ENCODE results near the gene OST4. TPM values are rescaled to one million over a fixed set of nuclear protein-coding genes. Genes with fewer than 3 reads are reported as not detected.

OST4 gene
- total RNA-seq, 1 donor from 2014 or later = 248 TPM

DNA sequence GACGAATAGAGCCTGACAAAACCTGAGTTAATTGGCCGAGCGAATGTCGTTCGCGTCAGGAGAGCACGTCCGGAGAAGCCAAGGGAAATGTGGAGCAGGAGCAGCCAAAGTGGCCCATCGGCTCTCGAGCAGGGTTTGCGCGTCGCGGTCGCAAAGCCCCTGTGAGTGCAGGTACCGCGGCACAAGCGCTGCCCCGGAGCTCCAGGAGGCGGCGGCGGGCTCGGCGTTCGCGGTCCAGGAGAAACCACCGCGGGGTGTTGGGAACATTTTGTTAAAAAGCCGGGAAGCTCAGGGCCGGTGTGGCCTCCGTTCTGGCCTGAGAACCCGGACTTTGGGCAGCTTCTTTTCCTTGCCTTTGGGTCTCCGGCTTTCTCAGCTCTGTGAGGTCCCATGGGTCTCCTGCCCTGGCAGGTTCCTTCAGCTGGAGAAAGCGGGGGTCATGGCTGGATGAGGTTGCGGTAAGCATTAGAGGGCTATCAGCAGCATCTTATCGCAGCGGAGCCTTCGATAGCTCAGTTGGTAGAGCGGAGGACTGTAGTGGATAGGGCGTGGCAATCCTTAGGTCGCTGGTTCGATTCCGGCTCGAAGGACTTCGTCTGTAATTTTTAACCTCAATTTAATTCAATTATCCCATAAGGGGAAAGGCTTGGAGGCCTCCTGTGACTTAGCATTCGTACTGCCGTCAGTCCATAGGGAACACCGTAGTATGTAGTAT, 21.0 kb downstream of the OST4 start:
- peak overlapping the region; percentile 78 for H3K27ac ChIP-seq
- intact Hi-C loops (cut with DNase I) = no loop called here
- peak overlapping the region; percentile 85 for H3K4me3 ChIP-seq
- ATAC-seq (peak; percentile 79), DNase-seq (peak; percentile 89)
- no peaks in the 10 kb centered on the region for H3K27me3 ChIP-seq
- H3K36me3 ChIP-seq = peaks cover 23% of the 10 kb centered on the region
- H3K9me3 ChIP-seq = no peaks in the 10 kb centered on the region
- TF ChIP-seq, protein P1, sequence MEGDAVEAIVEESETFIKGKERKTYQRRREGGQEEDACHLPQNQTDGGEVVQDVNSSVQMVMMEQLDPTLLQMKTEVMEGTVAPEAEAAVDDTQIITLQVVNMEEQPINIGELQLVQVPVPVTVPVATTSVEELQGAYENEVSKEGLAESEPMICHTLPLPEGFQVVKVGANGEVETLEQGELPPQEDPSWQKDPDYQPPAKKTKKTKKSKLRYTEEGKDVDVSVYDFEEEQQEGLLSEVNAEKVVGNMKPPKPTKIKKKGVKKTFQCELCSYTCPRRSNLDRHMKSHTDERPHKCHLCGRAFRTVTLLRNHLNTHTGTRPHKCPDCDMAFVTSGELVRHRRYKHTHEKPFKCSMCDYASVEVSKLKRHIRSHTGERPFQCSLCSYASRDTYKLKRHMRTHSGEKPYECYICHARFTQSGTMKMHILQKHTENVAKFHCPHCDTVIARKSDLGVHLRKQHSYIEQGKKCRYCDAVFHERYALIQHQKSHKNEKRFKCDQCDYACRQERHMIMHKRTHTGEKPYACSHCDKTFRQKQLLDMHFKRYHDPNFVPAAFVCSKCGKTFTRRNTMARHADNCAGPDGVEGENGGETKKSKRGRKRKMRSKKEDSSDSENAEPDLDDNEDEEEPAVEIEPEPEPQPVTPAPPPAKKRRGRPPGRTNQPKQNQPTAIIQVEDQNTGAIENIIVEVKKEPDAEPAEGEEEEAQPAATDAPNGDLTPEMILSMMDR (IDR thresholded peaks at IDR 0.05) = peak; percentile 46
- H3K4me1 ChIP-seq = peaks cover 13% of the 10 kb centered on the region

DNA sequence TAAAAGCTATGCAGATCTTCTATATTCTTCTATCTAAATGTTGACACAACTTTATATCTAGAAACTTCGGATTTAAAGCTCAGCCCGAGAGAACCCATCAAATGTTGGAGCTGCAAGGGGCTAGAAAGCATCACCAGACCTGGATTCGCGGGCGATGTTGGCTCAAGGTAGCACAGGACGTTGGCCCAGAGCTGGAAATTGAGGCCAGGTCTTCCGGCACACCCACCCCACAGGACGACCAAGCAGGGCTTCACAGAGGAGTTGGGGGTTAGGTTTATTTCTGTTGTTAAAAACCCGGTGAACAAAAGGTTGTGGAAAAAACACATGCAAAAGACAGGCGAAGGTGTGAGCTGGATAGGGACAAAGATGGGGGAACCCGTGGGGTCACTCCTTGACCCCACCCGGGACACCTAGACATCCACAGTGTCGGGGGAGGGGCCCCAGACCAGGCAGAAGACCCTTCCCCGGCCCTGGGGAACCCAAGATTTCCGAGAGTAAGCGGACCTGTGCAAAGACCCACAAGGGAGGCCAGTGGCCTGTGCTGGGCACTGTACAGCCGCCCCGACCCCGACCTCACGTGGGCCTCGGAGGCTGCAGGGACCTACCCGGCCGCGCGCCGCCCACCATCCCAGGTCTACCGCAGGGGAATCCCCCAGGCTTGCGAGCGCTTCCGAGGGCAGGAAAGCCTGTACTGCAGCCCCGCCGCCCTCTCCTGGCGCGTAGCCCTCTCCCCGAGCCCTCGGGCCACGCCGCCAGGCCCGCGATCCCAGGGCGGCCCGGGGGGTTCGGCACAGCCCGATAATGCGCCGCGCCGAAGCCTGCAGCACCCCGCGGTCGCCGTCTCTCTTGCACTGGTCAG, 21.8 kb downstream of the OST4 start:
- DNase-seq = peak; percentile 82
- Histone ChIP-seq H3K27me3 (no peaks in the 10 kb centered on the region), H3K4me1 (peaks cover 13% of the 10 kb centered on the region), H3K4me3 (peak overlapping the region; percentile 85), H3K27ac (peak overlapping the region; percentile 78), H3K36me3 (peaks cover 15% of the 10 kb centered on the region), H3K9me3 (no peaks in the 10 kb centered on the region)
- peak; percentile 40 for ATAC-seq
- intact Hi-C loops (cut with DNase I) = no loop called here
- TF ChIP-seq, protein P1 (IDR thresholded peaks at IDR 0.05) = no peak

DNA sequence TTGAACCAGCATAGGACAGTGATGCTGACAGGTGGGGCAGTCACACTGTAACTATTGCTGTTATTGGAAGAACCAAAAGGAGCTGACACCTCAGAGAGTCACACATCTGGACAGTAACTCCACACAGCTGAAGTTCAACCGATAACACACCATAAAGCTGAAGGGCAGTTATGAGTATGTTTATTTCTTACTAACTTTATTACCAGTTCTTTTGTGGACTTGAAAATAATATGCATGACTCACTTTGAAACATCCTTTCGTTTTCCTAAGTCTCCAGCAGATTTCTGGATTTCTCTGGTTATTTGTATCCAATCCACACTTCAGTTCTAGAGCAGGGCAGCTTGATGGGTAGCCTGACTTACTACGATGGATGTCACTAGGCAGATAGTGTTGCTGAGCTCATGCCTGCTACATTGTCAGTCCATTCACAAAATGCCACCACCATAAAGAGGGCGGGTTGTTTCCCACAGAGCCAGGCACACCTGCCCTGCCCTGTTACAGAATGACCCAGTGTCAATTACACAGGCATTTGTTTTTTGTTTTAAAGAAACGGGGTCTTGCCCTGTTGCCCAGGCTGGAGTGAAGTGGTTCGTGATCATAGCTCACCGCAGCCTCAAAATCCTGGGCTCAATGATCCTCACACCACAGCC, 28.3 kb downstream of the OST4 start:
- no peaks in the 10 kb centered on the region for H3K4me1 ChIP-seq
- no peak overlapping the region for H3K4me3 ChIP-seq
- no peaks in the 10 kb centered on the region for H3K27me3 ChIP-seq
- intact Hi-C loops (cut with DNase I) = no loop called here
- peaks cover 35% of the 10 kb centered on the region for H3K36me3 ChIP-seq
- H3K27ac ChIP-seq = no peak overlapping the region
- TF ChIP-seq, protein P1 (IDR thresholded peaks at IDR 0.05) = no peak
- DNase-seq (no peak), ATAC-seq (no peak)
- H3K9me3 ChIP-seq = no peaks in the 10 kb centered on the region

DNA sequence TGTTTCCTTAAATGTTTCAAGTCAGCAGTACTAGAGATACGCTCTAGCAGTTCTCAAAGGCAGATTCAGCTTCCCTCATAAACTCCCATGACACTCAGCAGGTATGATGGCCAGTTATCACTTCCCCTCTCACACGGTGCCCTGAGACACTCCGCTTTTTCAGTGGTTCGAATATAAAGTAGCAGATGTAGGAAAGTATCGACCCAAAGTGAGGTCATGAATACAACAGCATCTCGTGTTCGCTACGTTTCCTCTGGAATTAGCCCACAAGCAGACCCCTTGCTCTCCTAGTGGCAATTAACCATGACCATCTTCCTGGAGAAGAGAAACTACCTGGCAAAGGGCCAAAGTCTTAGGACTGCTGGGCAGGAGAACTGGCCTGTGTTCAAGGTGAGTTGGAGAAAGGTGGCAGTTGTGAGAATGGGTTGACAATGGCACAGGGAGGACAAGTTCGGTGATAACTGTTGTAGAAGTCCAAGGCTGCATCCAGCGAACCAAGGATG, 29.2 kb downstream of the OST4 start:
- no peak overlapping the region for H3K27ac ChIP-seq
- H3K4me3 ChIP-seq = no peak overlapping the region
- TF ChIP-seq, protein P1 (IDR thresholded peaks at IDR 0.05) = no peak
- ATAC-seq = no peak
- intact Hi-C loops (cut with DNase I) = no loop called here
- no peaks in the 10 kb centered on the region for H3K4me1 ChIP-seq
- no peaks in the 10 kb centered on the region for H3K27me3 ChIP-seq
- peaks cover 44% of the 10 kb centered on the region for H3K36me3 ChIP-seq
- no peak for DNase-seq
- no peaks in the 10 kb centered on the region for H3K9me3 ChIP-seq

DNA sequence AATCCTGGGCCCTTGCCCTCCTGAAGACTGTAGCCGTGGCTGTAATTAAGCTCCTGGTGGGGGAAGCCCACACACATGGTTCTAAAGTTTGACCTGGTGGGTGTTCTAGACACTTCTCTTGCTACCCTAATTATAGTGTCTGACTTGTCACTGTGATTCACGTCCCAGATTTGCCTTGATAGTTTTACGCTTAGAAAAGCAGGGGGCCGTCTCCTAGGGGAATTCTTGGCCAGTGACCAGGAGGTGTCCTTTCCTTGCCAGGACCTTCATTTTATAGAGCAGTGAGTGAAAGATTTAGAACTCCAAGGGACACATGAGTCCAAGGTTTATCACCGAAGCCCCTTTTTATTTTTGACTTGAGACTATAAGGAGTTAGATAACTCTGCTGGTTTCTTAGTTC, 29.7 kb downstream of the OST4 start:
- TF ChIP-seq, protein P1 (IDR thresholded peaks at IDR 0.05) = no peak
- no peak overlapping the region for H3K4me3 ChIP-seq
- peaks cover 48% of the 10 kb centered on the region for H3K36me3 ChIP-seq
- ATAC-seq = no peak
- intact Hi-C loops (cut with DNase I) = no loop called here
- no peaks in the 10 kb centered on the region for H3K9me3 ChIP-seq
- no peak overlapping the region for H3K27ac ChIP-seq
- no peaks in the 10 kb centered on the region for H3K4me1 ChIP-seq
- DNase-seq = no peak
- H3K27me3 ChIP-seq = no peaks in the 10 kb centered on the region

Data from upper lobe of right lung (tissue), 1 donor.